NCI-H226 (cell line): ENCODE data around the gene KTI12.
"Not testable (repeated sequence)": the region's sequence is repeated elsewhere in the genome, so short reads cannot be mapped to it uniquely, and the experiment has no call there.

ENCODE experiments used
- DNase-seq: peaks from one replicate; pipeline ENCODE4 v3.0.0-alpha.2; 2015

The KTI12 gene

GRCh38 chr1:52037402-52037814 is 3.8 kb upstream of the KTI12 start:
- DNase-seq, result no peak

GRCh38 chr1:52034050-52034384 is 407 bp upstream of the KTI12 start:
- no peak for DNase-seq

DNA sequence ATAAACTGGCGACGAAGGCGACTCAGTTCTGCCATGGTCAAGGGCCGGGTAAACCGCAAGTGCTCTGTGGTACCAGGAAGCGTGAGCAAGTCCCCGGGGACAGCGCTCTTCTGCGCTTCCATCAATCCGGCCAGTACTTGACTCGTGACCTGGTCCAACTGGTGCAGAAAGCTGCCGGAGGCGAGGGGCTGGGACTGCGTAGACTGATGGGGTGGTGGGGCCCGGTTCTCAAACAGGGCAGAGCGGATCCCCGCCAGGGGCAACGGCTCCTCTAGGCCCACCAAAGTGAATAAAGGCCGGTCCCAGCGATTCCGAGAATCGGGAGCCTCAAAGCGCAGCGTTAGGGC is 852 bp downstream of the KTI12 start:
- no peak for DNase-seq

- no peak for DNase-seq
These were observed 1.4 kb downstream of the KTI12 start for GRCh38 chr1:52032124-52032784.

GRCh38 chr1:52028839-52029238 is 4.8 kb downstream of the KTI12 start:
- not testable (repeated sequence) for DNase-seq

DNA sequence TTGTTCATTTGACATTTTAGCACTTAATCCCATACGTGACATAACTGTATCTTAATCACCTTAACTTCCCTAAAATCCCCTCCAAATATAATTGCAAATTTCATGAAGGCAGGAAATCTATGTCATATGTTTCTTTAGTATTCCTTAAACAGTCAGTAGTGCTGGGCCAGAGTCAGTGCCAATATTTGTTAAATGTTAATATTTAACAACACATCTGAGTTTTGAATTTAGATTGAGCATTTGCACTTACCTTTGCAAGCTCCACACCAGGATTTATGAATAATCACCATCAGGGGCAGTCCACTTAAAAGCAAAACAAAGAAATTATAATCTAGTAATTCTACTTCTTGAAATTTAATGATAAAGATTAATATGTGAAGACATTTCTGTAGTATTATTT is 5.3 kb downstream of the KTI12 start:
- no peak for DNase-seq

GRCh38 chr1:52026278-52026677 is 7.3 kb downstream of the KTI12 start:
- no peak for DNase-seq

- no peak for DNase-seq
These were observed 11.5 kb downstream of the KTI12 start for GRCh38 chr1:52022133-52022532.

- DNase-seq, result no peak
These were observed 25.4 kb downstream of the KTI12 start for GRCh38 chr1:52008071-52008809.

DNA sequence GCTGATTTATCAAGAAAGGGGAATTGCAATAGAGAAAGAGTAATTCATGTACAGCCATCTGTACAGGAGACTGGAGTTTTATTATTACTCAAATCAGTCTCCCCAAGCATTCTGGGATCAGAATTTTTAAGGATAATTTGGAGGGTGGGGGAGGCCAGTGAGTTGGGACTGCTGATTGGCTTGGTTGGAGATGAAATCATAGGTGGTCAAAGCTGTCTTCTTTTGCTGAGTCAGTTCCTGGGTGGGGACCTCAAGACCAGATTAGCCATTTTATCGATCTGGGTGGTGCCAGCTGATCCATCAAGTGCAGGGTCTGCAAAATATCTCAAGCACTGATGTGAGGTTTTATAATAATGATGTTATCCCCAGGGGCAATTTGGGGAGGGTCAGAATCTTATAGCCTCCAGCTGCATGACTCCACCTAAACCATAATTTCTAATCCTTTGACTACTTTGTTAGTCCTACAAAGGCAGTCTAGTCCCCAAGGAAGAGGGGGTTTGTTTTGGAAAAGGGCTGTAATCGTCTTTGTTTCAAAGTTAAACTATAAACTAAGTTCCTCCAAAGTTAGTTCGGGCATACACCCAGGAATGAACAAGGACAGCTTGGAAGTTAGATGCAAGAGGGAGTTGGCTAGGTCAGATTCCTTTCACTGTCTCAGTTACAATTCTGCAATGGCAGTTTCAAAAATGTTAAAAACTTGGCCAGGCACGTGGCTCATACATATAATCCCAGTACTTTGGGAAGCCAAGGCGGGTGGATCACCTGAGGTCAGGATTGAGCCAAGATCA is 26.2 kb downstream of the KTI12 start:
- DNase-seq, result no peak

- not testable (repeated sequence) for DNase-seq
These were observed 27.5 kb downstream of the KTI12 start for GRCh38 chr1:52006081-52006553.

GRCh38 chr1:52005548-52005947 is 28.1 kb downstream of the KTI12 start:
- peak; percentile 7 for DNase-seq

- no peak for DNase-seq
These were observed 29.7 kb downstream of the KTI12 start for GRCh38 chr1:52003877-52004276.

DNA sequence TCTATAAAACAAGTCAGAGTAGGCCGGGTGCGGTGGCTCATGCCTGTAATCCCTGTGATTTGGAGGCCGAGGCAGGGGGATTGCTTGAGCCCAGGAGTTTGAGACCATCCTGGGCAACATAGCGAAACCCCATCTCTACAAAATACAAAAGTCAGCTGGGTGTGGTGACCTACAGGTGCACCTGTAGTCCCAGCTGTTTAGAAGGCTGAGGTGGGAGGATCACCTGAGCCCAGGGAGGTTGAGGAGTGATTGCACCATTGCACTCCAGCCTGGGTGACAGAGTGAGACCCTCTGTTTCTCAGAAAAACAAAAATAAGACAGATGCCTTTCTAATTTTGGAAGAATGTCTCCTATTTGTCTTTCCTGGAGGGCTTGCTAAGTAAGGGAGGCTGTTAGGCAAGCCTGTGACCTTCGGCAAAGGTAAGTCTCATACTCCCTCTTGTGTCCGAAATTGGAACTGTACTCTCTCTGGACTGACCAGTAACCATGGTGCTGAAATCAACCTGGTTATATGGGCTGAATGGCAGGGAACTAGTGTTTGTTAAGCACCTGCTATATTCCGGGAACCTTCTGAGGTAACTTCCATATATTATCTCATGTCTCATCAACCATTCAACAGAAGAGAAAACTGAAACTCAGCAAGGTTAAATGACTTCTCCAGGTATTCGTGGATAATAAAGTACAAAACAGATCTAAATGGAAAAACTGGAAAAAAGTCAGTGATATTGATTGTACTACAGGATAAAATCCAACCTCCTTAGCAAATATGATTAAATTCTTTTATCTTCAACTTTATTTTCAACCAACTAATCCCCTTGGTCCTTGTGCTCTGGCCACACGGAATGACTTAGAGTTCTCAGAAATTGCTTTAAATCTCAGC is 31.3 kb downstream of the KTI12 start:
- DNase-seq, result peak; percentile 70

DNA sequence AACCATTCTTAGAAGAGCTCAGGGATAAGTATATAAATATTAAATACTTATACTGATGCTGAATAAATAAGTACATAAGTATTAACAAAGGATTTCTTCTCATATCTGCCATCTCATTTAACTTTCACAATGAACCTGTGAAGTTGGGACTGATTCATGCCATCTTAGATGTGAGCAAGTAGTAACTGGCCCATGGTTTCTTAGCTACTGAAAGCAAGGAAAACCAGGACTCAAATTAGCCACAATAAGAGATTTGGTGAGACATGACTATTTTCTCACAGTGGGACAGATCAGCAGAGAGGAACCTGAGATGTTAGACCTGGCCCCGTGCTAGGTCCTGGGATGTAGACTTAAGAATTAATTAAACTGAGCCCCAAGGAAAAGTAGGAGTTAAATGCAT is 34.9 kb downstream of the KTI12 start:
- DNase-seq, result no peak

DNA sequence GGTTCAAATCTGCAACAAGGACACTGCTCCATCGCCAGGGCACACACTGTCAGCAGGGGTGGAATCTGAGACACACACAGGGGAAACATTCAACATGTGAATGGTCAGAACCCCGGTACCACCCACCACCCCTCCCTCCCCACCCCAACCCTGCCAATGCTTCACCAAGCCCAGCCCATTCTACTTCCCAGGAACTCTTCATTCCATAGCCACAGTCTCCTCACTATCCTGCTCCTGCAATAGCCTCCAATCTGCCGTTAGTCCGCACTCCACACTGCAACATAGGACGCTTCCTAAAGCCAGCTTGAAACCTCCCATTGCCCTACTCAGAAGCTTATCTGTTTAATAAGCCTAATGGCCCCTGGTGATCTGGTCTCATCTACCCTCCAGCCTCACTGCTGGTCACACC is 35.6 kb downstream of the KTI12 start:
- no peak for DNase-seq

DNA sequence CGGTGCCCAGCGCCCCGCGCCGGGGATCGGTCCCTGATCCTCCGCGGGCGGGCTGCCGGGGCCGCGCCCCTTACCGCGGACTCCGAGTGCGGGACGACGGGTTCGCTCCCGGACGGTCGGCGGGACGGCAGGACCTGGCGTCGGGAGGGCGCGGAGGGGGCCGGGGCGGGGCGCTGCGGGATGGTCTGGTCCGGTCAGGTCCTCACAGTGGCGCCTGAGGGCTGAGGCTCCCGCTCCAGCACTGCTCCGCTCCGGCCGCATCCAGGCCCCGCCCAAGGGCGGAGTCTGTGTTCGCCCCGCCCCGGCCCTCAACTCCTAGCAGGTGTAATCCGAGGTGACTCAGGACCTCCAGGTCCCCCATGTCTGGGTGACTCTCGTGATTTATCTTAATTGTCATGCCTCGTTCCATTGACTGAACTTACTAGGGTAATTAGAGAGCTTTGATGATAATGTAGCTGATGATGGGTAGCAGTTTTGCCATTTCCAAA is 43.1 kb downstream of the KTI12 start, which contains the start of gene RAB3B:
TSS of gene RAB3B (minus strand) at position 223 of the 488 bp plus-strand sequence. CDS start 13,583 bp downstream, outside the sequence.
- peak; percentile 72 for DNase-seq

DNA sequence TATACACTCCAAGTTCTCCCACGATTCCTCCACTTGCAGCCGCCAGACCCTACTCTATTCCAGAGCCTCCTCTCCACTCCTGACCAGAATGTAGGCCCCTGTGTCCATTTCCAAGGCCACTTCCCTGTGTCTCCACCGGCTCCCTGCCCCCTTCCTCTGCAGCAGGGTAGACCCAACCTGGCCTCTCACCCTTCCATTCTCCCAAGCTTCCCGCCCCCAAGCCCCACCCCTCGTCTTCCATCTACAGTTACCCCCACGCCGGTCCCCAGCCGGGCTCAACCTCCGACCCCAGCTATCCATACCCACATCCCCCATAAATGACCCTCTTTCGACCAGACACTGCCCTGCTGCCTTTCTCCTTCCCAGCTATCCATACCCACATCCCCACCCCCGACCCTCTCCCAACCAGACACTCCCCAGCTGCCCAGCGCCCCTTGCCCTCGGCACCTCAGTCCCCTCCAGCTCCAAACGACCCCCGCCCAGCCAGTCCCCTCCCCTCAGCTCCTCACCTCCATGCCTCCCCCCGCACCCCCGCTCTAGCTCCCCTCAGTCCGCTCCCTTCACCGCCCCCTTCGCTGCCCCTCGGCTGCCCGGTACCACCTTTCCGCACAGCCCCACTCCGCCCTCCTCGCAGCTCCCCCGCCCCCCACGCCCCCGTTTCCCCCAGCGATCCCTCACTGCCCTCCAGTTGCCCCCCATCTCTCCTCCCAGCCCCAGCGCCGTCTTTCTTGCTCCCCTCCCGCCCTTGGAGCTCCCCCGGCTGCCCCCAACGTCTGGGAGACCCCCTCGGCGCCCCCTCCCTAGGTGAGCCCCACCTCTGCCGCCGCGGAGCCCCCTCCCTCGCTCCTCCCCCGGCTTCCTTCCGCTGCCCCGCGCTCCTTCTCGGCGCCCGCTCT is 43.8 kb downstream of the KTI12 start:
- DNase-seq, result no peak

- DNase-seq, result no peak
These were observed 45.4 kb downstream of the KTI12 start for GRCh38 chr1:51988254-51988653.

DNA sequence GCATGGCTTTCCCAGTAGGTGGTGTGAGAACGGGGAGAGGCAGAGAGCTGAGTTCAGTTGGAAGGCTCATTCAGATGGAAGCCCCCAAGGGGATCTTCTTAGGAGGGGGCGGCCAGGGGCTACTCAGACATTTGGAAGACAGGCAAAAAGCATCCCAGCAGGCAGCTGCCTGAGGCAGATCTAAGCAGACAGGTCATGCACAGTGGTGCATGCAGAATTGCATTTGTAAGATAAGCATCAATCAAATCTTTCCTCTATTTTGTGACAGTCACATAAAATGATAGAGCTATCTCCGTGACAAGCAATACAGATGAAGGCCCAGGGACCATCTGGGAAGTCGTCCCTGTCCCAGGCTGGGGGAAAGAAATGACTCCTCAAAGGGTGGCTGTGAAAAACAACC is 46.9 kb downstream of the KTI12 start:
- no peak for DNase-seq

- DNase-seq, result no peak
These were observed 51.4 kb downstream of the KTI12 start for GRCh38 chr1:51982161-51982560.
